ENCODE data around the gene PLEKHM2.

The PLEKHM2 gene

GRCh38 chr1:15726508-15726907 lies 42.4 kb downstream of the PLEKHM2 start:
- DNase-seq (ENCODE audit: low read depth, low spot score): no peak

- no peak for DNase-seq (ENCODE audit: low read depth, low spot score)
Observed at GRCh38 chr1:15727021-15727420, 42.9 kb downstream of the PLEKHM2 start.

- DNase-seq (ENCODE audit: low read depth, low spot score): no peak
Observed at GRCh38 chr1:15727424-15727823, 43.3 kb downstream of the PLEKHM2 start.

- DNase-seq (ENCODE audit: low read depth, low spot score): no peak
Observed at GRCh38 chr1:15727866-15728534, 43.9 kb downstream of the PLEKHM2 start.

- no peak for DNase-seq (ENCODE audit: low read depth, low spot score)
Observed at GRCh38 chr1:15728937-15729657, 45.0 kb downstream of the PLEKHM2 start.

GRCh38 chr1:15730423-15730822 lies 46.3 kb downstream of the PLEKHM2 start:
- DNase-seq (ENCODE audit: low read depth, low spot score): no peak

- no peak for DNase-seq (ENCODE audit: low read depth, low spot score)
Observed at GRCh38 chr1:15730936-15731335, 46.8 kb downstream of the PLEKHM2 start.

GRCh38 chr1:15731735-15732685 lies 47.9 kb downstream of the PLEKHM2 start:
- no peak for DNase-seq (ENCODE audit: low read depth, low spot score)

GRCh38 chr1:15732686-15733081 lies 48.6 kb downstream of the PLEKHM2 start:
- no peak for DNase-seq (ENCODE audit: low read depth, low spot score)

GRCh38 chr1:15733218-15733725 lies 49.2 kb downstream of the PLEKHM2 start:
- DNase-seq (ENCODE audit: low read depth, low spot score): no peak

GRCh38 chr1:15733726-15734226 lies 49.7 kb downstream of the PLEKHM2 start:
- DNase-seq (ENCODE audit: low read depth, low spot score): no peak

- no peak for DNase-seq (ENCODE audit: low read depth, low spot score)
Observed at GRCh38 chr1:15734296-15734695, 50.2 kb downstream of the PLEKHM2 start.

GRCh38 chr1:15734901-15735300 lies 50.8 kb downstream of the PLEKHM2 start:
- DNase-seq (ENCODE audit: low read depth, low spot score): no peak

- DNase-seq (ENCODE audit: low read depth, low spot score): no peak
Observed at GRCh38 chr1:15735304-15736037, 51.4 kb downstream of the PLEKHM2 start.

GRCh38 chr1:15736038-15736891 lies 52.1 kb downstream of the PLEKHM2 start, which contains the start of gene SLC25A34:
TSS of gene SLC25A34 (plus strand) at chr1:15736258. CDS start at chr1:15736486, 228 bp downstream.
- no peak for DNase-seq (ENCODE audit: low read depth, low spot score)

- no peak for DNase-seq (ENCODE audit: low read depth, low spot score)
Observed at GRCh38 chr1:15736892-15737261, 52.8 kb downstream of the PLEKHM2 start.

- no peak for DNase-seq (ENCODE audit: low read depth, low spot score)
Observed at GRCh38 chr1:15737324-15738319, 53.5 kb downstream of the PLEKHM2 start.

- no peak for DNase-seq (ENCODE audit: low read depth, low spot score)
Observed at GRCh38 chr1:15738416-15739113, 54.4 kb downstream of the PLEKHM2 start.

Data from smooth muscle cell of the brain vasculature (primary cell).